Cardiac muscle cell (in vitro differentiated cells and primary cell): Measurements from ENCODE around the gene NTRK2. TPM values are rescaled to one million over a fixed set of nuclear protein-coding genes. Genes with fewer than 3 reads are reported as not detected.
A peak's percentile ranks its signal among the peaks of the same experiment; 100 is the strongest.

Source experiments
- DNase-seq, 2 donors: peaks; one replicate each; pipeline versions ENCODE4 v3.0.0 to v3.0.0-alpha.2; 2010 to 2017; ENCODE audit warnings: low read depth in 1 of 2, low spot score in 1 of 2
- H3K27ac ChIP-seq: fragments of 200-600 bp; sonication (generic); 2 replicates; pipeline ENCODE4 v1.5.1; 2016
- H3K27me3 ChIP-seq: fragments of 200-600 bp; sonication (generic); 2 replicates; pipeline ENCODE4 v1.6.0; 2016; ENCODE audit warnings: control low read depth
- H3K36me3 ChIP-seq: fragments of 200-600 bp; sonication (generic); 2 replicates; pipeline ENCODE4 v1.5.1; 2016; ENCODE audit warnings: control low read depth
- H3K4me1 ChIP-seq: fragments of 200-600 bp; sonication (generic); 2 replicates; pipeline ENCODE4 v1.8.1; 2017; ENCODE audit warnings: low read depth, mild to moderate bottlenecking, mixed run types
- H3K4me3 ChIP-seq: fragments of 200-600 bp; sonication (generic); 2 replicates; pipeline ENCODE4 v1.5.1; 2016; ENCODE audit warnings: mild to moderate bottlenecking
- H3K9me3 ChIP-seq: fragments of 200-600 bp; sonication (generic); 2 replicates; pipeline ENCODE4 v1.5.1; 2017; ENCODE audit warnings: low read depth, mild to moderate bottlenecking, control low read depth
- CTCF ChIP-seq: IDR thresholded peaks from 2 replicates; pipeline ENCODE4 v1.5.1; 2012; ENCODE audit warnings: low read depth, mild to moderate bottlenecking, low read length
- polyA plus RNA-seq: library from polyadenylated mRNA; unstranded; fragments of >200 nt; fragmentation: Nextera tagmentation; extraction: Ambion mirVana; gene quantifications from 2 replicates; pipeline ENCODE4 v1.2.1, GENCODE V29; 2016
- total RNA-seq: library from RNA; depleted of rRNA; stranded (reverse); fragments of >200 nt; gene quantifications from 2 replicates; pipeline ENCODE4 v1.2.3, GENCODE V29; 2016

NTRK2 gene
- total and polyA plus RNA-seq, 2 experiments from 2014 or later: 1.3 TPM

- H3K27me3 ChIP-seq: no peaks in the 10 kb centered on the region
- no peak overlapping the region for H3K4me3 ChIP-seq
- H3K4me1 ChIP-seq: no peaks in the 10 kb centered on the region
- no peaks in the 10 kb centered on the region for H3K9me3 ChIP-seq
- no peaks in the 10 kb centered on the region for H3K36me3 ChIP-seq
- no peak for DNase-seq
- no peak overlapping the region for H3K27ac ChIP-seq
- no peak for TF ChIP-seq CTCF
Observed at GRCh38 chr9:84817038-84817437, 147.5 kb downstream of the NTRK2 start.

DNA sequence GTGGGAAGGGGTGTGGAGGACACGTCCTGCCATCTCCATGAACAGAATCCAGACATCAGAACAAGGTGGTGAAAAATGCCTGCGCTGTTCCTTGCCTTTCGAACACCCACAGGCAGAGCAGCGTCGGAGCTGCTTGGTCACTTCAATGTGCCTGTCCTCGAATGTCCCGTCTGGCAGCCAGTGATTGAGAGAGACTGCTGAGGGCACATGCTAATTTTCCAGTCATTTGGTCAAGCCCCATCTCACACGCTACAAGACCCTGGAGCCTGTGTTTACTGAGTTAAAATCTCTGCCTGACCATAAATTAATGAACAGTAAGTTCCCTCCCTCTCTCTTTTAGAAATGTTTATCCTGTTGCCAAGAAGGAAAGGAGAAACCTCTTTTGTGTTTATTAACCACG is 149.3 kb downstream of the NTRK2 start:
- Histone ChIP-seq H3K4me3 (no peak overlapping the region), H3K36me3 (no peaks in the 10 kb centered on the region), H3K27ac (no peak overlapping the region), H3K4me1 (no peaks in the 10 kb centered on the region), H3K27me3 (no peaks in the 10 kb centered on the region), H3K9me3 (no peaks in the 10 kb centered on the region)
- no peak for TF ChIP-seq CTCF
- DNase-seq: no peak

DNA sequence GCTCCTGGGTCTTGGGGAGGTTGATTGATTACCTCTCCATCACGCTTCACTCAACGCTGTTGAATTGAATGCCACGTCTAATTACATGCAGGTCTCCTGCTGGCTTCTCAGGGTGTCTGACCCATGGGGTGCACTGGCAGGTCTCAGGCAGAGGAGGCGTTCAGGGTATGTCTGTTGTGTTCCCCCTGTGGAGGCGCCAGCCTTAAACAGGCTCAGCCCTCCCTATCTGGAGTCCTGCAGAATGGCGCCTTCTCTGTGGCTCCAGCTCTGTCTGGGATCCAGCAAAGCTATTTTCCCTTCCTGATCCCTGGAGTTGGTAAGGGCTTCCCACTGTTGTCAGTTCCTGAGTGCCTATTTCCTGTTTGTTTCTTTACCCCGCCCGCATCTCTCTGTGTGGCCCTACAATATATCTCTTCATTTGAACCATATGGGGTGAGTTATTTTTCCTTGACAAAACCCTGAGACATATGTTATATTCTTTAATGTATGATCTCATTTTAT is 150.0 kb downstream of the NTRK2 start:
- H3K36me3 ChIP-seq: no peaks in the 10 kb centered on the region
- no peaks in the 10 kb centered on the region for H3K4me1 ChIP-seq
- no peak overlapping the region for H3K4me3 ChIP-seq
- H3K27ac ChIP-seq: no peak overlapping the region
- peak in 1 of 2 donors; percentile 23 for DNase-seq
- TF ChIP-seq CTCF: no peak
- no peaks in the 10 kb centered on the region for H3K27me3 ChIP-seq
- no peaks in the 10 kb centered on the region for H3K9me3 ChIP-seq

DNA sequence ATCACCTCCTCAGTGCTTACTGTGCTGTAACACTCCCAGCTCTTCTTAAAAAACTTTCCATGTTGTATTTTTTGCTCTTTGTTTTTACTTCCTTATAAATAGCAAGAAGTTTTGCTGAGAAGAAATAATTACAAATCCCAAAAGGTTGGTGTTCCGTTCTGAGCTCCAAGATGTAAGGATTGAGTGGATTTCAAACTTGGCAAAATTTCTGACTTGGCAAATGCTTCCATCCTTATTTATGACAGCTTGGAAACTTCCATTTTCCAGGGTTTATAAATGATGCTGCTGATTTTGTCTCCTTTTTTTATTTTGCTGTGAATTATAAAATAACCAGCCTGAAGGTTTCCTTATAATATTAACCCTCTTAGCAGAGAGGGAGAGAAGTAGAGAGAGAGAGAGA is 151.9 kb downstream of the NTRK2 start:
- no peaks in the 10 kb centered on the region for H3K4me1 ChIP-seq
- DNase-seq: no peak
- H3K27me3 ChIP-seq: no peaks in the 10 kb centered on the region
- H3K4me3 ChIP-seq: no peak overlapping the region
- H3K27ac ChIP-seq: no peak overlapping the region
- no peaks in the 10 kb centered on the region for H3K36me3 ChIP-seq
- no peaks in the 10 kb centered on the region for H3K9me3 ChIP-seq
- TF ChIP-seq CTCF: no peak

DNA sequence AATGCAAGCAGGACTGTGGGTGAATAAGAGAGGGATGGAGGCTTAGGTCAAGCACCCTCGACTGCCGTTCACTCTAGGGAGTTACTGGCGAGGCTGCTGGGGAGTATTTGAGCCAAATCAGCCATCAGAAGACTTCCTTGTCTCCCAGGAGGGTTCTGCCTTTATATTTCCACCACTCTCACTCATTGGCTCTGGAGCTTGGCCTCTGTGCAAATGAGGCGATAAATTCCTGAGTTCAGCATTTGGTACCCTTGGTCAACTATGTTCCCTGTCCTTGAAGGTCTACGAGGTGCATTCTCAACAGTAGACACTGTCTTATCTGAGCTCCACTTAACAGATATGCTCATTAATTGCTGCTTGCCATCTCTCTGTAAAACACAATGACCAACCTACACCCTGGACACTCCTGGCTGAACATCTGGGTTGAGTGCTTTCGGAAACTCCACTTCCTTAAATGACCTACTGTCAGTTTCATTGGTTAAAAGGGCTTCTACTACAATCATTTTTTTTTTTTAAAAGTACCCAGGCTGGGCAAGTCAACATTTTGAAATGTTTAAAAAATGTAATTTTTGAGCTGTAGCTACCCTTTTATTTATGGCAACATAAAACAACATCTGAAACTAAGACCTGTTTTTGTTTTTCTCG is 153.2 kb downstream of the NTRK2 start:
- H3K9me3 ChIP-seq: no peaks in the 10 kb centered on the region
- H3K36me3 ChIP-seq: no peaks in the 10 kb centered on the region
- TF ChIP-seq CTCF: no peak
- no peak overlapping the region for H3K27ac ChIP-seq
- H3K4me3 ChIP-seq: no peak overlapping the region
- no peaks in the 10 kb centered on the region for H3K4me1 ChIP-seq
- H3K27me3 ChIP-seq: no peaks in the 10 kb centered on the region
- DNase-seq: no peak
